ENCODE results near the gene INAVA.

DNA sequence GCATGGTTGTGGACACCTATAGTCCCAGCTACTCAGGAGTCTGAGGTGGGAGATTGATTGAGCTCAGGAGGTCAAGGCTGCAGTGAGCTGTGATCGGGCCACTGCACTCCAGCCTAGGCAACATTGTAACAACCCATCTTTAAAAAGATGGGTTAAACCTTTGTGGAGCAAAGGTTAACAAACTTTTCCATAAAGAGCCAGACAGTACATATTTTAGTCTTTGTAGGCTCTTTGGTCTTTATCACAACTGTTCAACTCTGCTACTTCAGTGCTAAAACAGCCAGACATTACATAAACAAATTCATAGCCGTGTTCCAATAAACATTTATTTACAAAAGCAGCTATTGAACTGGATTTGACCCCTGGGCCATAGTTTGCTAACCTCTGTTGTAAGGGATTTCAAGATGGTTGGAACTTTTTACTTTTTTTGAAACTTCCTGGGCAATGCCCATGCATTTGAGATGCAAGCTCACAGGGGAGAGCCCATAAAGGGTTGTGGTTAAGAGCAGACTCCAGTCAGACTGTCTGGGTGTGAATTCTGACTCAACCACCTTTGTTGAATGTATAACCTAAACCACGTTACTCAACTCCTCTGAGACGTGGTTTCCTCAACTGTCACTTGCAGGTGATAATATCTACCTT, 10.8 kb downstream of the INAVA start:
- TF ChIP-seq, protein P1, sequence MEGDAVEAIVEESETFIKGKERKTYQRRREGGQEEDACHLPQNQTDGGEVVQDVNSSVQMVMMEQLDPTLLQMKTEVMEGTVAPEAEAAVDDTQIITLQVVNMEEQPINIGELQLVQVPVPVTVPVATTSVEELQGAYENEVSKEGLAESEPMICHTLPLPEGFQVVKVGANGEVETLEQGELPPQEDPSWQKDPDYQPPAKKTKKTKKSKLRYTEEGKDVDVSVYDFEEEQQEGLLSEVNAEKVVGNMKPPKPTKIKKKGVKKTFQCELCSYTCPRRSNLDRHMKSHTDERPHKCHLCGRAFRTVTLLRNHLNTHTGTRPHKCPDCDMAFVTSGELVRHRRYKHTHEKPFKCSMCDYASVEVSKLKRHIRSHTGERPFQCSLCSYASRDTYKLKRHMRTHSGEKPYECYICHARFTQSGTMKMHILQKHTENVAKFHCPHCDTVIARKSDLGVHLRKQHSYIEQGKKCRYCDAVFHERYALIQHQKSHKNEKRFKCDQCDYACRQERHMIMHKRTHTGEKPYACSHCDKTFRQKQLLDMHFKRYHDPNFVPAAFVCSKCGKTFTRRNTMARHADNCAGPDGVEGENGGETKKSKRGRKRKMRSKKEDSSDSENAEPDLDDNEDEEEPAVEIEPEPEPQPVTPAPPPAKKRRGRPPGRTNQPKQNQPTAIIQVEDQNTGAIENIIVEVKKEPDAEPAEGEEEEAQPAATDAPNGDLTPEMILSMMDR (conservative IDR thresholded peaks at IDR 0.05; ENCODE audit: low read length): no peak
- TF ChIP-seq EZH2phosphoT487 (IDR thresholded peaks at IDR 0.05; ENCODE audit: borderline replicate concordance): no peak
